PC-9 (cell line): Measurements from ENCODE around the gene SLMAP. TPM values are rescaled to one million over a fixed set of nuclear protein-coding genes. Genes with fewer than 3 reads are reported as not detected.

Experiments used
- BruUV-seq: library from RNA; stranded (reverse); fragments of 400-500 nt; replicated peaks from 2 replicates; lab custom pipeline; 2021; lab: Mats Ljungman, UMichigan
- CTCF ChIA-PET: fragments of 300-600 bp; sonication (Branson Sonifier 250); formaldehyde crosslinking; loops from one replicate; lab custom pipeline; 2022; ENCODE audit warnings: antibody characterized with exemption; lab: Charles Lee
- POLR2A ChIA-PET: fragments of 300-600 bp; sonication (Branson Sonifier 250); formaldehyde crosslinking; loops from one replicate; lab custom pipeline; 2022; ENCODE audit warnings: antibody characterized with exemption; ENCODE audit not compliant: unreplicated experiment; lab: Charles Lee
- DNase-seq, 2 experiments: peaks; one replicate each; pipeline versions ENCODE4 v3.0.0 to v3.0.0-alpha.2; 2015 to 2022; ENCODE audit warnings: mixed read lengths in 1 of 2
- H2AFZ ChIP-seq: fragments of 200-600 bp; sonication (generic); 2 replicates; pipeline ENCODE4 v1.8.1; 2017; ENCODE audit warnings: antibody characterized with exemption
- H3F3A ChIP-seq: fragments of 200-600 bp; sonication (generic); 2 replicates; pipeline ENCODE4 v1.8.1; 2017; ENCODE audit warnings: antibody characterized with exemption, mild to moderate bottlenecking, low read depth; ENCODE audit not compliant: insufficient read depth
- H3K27ac ChIP-seq: fragments of 200-600 bp; sonication (generic); 2 replicates; pipeline ENCODE4 v1.6.1; 2016; ENCODE audit warnings: mixed run types
- H3K27me3 ChIP-seq: fragments of 200-600 bp; sonication (generic); 2 replicates; pipeline ENCODE4 v1.6.1; 2016; ENCODE audit warnings: low read depth, mixed run types; ENCODE audit not compliant: insufficient read depth
- H3K36me3 ChIP-seq: fragments of 200-600 bp; sonication (generic); 2 replicates; pipeline ENCODE4 v1.6.1; 2016; ENCODE audit warnings: low read depth, mixed run types
- H3K4me1 ChIP-seq: fragments of 200-600 bp; sonication (generic); replicated peaks from 2 replicates; pipeline ENCODE4 v1.6.1; 2016; ENCODE audit warnings: mixed run types; ENCODE audit not compliant: insufficient read depth
- H3K4me2 ChIP-seq: fragments of 200-600 bp; sonication (generic); 2 replicates; pipeline ENCODE4 v1.6.1; 2017; ENCODE audit warnings: mixed run types
- H3K4me3 ChIP-seq: fragments of 200-600 bp; sonication (generic); 2 replicates; pipeline ENCODE4 v1.6.1; 2016; ENCODE audit warnings: mixed run types
- H3K79me2 ChIP-seq: fragments of 200-600 bp; sonication (generic); 2 replicates; pipeline ENCODE4 v1.6.1; 2017; ENCODE audit warnings: low read depth, mixed run types
- H3K9me2 ChIP-seq: fragments of 200-600 bp; sonication (generic); 2 replicates; pipeline ENCODE4 v1.8.1; 2017; ENCODE audit warnings: mild to moderate bottlenecking; ENCODE audit not compliant: insufficient read depth
- H3K9me3 ChIP-seq: fragments of 200-600 bp; sonication (generic); 2 replicates; pipeline ENCODE4 v1.8.1; 2016; ENCODE audit warnings: low read depth; ENCODE audit not compliant: insufficient read depth
- H4K20me1 ChIP-seq: fragments of 200-600 bp; sonication (generic); 2 replicates; pipeline ENCODE4 v1.8.1; 2017; ENCODE audit not compliant: insufficient read depth
- EZH2 ChIP-seq: fragments of 200-600 bp; sonication (generic); IDR thresholded peaks from 2 replicates; pipeline ENCODE4 v1.8.0; 2017; ENCODE audit warnings: antibody characterized with exemption, low read depth
- intact Hi-C: fragments of 100-400 bp; cut with micrococcal nuclease; formaldehyde crosslinking; loops from one replicate; pipeline ENCODE4 v1.10.0; 2022; ENCODE audit not compliant: unreplicated experiment
- total RNA-seq: library from RNA; stranded (reverse); gene quantifications from 2 replicates; pipeline ENCODE4 v1.2.3, GENCODE V29; 2021
- TF ChIP-seq, protein P1 (sequence below): fragments of 200-600 bp; sonication (generic); conservative IDR thresholded peaks from 2 replicates; pipeline ENCODE4 v1.6.1; 2017; ENCODE audit warnings: mixed run types, antibody characterized with exemption, mild to moderate bottlenecking, moderate library complexity

Gene SLMAP
- total RNA-seq, 1 experiment from 2014 or later = 119 TPM

- Histone ChIP-seq H4K20me1 (no peaks in the 10 kb centered on the region), H3K27me3 (no peaks in the 10 kb centered on the region), H3K79me2 (no peaks in the 10 kb centered on the region), H3K9me2 (no peaks in the 10 kb centered on the region), H2AFZ (no peak overlapping the region), H3K9me3 (peaks cover 4% of the 10 kb centered on the region; the same call in 1 of the 2 replicates), H3K27ac (no peak overlapping the region), H3K4me3 (no peak overlapping the region), H3F3A (no peaks in the 10 kb centered on the region; the same call in none of the 2 replicates), H3K36me3 (peaks cover 29% of the 10 kb centered on the region), H3K4me2 (no peak overlapping the region), H3K4me1 (no peaks in the 10 kb centered on the region)
- POLR2A ChIA-PET = no interaction called here
- CTCF ChIA-PET = no interaction called here
- no TSS peak for BruUV-seq
- peak in 1 of 2 experiments; percentile 39 for DNase-seq
- TF ChIP-seq, protein P1, sequence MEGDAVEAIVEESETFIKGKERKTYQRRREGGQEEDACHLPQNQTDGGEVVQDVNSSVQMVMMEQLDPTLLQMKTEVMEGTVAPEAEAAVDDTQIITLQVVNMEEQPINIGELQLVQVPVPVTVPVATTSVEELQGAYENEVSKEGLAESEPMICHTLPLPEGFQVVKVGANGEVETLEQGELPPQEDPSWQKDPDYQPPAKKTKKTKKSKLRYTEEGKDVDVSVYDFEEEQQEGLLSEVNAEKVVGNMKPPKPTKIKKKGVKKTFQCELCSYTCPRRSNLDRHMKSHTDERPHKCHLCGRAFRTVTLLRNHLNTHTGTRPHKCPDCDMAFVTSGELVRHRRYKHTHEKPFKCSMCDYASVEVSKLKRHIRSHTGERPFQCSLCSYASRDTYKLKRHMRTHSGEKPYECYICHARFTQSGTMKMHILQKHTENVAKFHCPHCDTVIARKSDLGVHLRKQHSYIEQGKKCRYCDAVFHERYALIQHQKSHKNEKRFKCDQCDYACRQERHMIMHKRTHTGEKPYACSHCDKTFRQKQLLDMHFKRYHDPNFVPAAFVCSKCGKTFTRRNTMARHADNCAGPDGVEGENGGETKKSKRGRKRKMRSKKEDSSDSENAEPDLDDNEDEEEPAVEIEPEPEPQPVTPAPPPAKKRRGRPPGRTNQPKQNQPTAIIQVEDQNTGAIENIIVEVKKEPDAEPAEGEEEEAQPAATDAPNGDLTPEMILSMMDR = no peak
- TF ChIP-seq EZH2 = no peak
- intact Hi-C loops = no loop called here
These were observed 162.2 kb downstream of the SLMAP start for GRCh38 chr3:57918123-57918837.

GRCh38 chr3:57919987-57920386 is 163.9 kb downstream of the SLMAP start:
- ChIA-PET CTCF (no interaction called here), POLR2A (no interaction called here)
- Histone ChIP-seq H3K4me2 (no peak overlapping the region), H3F3A (no peaks in the 10 kb centered on the region; the same call in none of the 2 replicates), H3K79me2 (no peaks in the 10 kb centered on the region), H4K20me1 (no peaks in the 10 kb centered on the region), H2AFZ (no peak overlapping the region), H3K4me3 (no peak overlapping the region), H3K36me3 (peaks cover 23% of the 10 kb centered on the region), H3K4me1 (no peaks in the 10 kb centered on the region), H3K27ac (no peak overlapping the region), H3K9me2 (no peaks in the 10 kb centered on the region), H3K27me3 (no peaks in the 10 kb centered on the region), H3K9me3 (peaks cover 4% of the 10 kb centered on the region; the same call in 1 of the 2 replicates)
- TF ChIP-seq, protein P1 = no peak
- TF ChIP-seq EZH2 = no peak
- BruUV-seq = no TSS peak
- DNase-seq = no peak
- intact Hi-C loops = no loop called here

- H4K20me1 ChIP-seq = no peaks in the 10 kb centered on the region
- H2AFZ ChIP-seq = no peak overlapping the region
- ChIA-PET CTCF (no interaction called here), POLR2A (no interaction called here)
- no peak overlapping the region for H3K27ac ChIP-seq
- no peak for TF ChIP-seq EZH2
- TF ChIP-seq, protein P1 = no peak
- H3K9me2 ChIP-seq = no peaks in the 10 kb centered on the region
- H3K36me3 ChIP-seq = peaks cover 8% of the 10 kb centered on the region; the same call in 1 of the 2 replicates
- no TSS peak for BruUV-seq
- intact Hi-C loops = no loop called here
- H3K4me1 ChIP-seq = no peaks in the 10 kb centered on the region
- no peaks in the 10 kb centered on the region for H3K9me3 ChIP-seq
- no peaks in the 10 kb centered on the region; the same call in 1 of the 2 replicates for H3F3A ChIP-seq
- DNase-seq = no peak
- no peak overlapping the region for H3K4me2 ChIP-seq
- H3K27me3 ChIP-seq = no peaks in the 10 kb centered on the region
- H3K4me3 ChIP-seq = no peak overlapping the region
- H3K79me2 ChIP-seq = no peaks in the 10 kb centered on the region
These were observed 167.0 kb downstream of the SLMAP start for GRCh38 chr3:57923101-57923500.
